Left lung (tissue), 10 donors: Measurements from ENCODE around the gene MYZAP. TPM values are rescaled to one million over a fixed set of nuclear protein-coding genes. Genes with fewer than 3 reads are reported as not detected.
A peak's percentile ranks its signal among the peaks of the same experiment; 100 is the strongest.

Experiments used
- ATAC-seq: fragments of 200-7000 bp; cut with Tn5 transposase; one replicate; pipeline ENCODE4 v1.9.1; 2020; ENCODE audit warnings: moderate library complexity
- DNase-seq, 4 donors: peaks; one replicate each; pipeline ENCODE4 v3.0.0-alpha.2; 2013 to 2020
- H3K27ac ChIP-seq, 2 donors: fragments of 200-600 bp; sonication (generic) in 1 of 2; one replicate each; pipeline versions ENCODE4 v1.5.0 to v1.8.0; 2020 to 2021
- H3K27me3 ChIP-seq, 2 donors: fragments of 200-600 bp; sonication (generic) in 1 of 2; one replicate each; pipeline versions ENCODE4 v1.5.0 to v1.8.0; 2020 to 2021
- H3K36me3 ChIP-seq, 2 donors: fragments of 200-600 bp; sonication (generic) in 1 of 2; one replicate each; pipeline versions ENCODE4 v1.5.0 to v1.8.0; 2020 to 2021
- H3K4me1 ChIP-seq, 2 donors: fragments of 200-600 bp; one replicate each; pipeline ENCODE4 v1.8.0; 2021
- H3K4me3 ChIP-seq, 2 donors: fragments of 200-600 bp; sonication (generic) in 1 of 2; one replicate each; pipeline versions ENCODE4 v1.5.0 to v1.8.0; 2020 to 2021; ENCODE audit warnings: mild to moderate bottlenecking in 1 of 2
- H3K9me3 ChIP-seq, 2 donors: fragments of 200-600 bp; sonication (generic) in 1 of 2; one replicate each; pipeline versions ENCODE4 v1.5.0 to v1.8.0; 2020 to 2021
- CTCF ChIP-seq, 2 donors: fragments of 200-600 bp; sonication (generic) in 1 of 2; IDR thresholded peaks; one replicate each; pipeline versions ENCODE4 v1.5.0 to v1.8.0; 2021; ENCODE audit warnings: antibody characterized with exemption in 2 of 2
- intact Hi-C, 2 donors: fragments of 100-400 bp; cut with DNase I; formaldehyde crosslinking; loops; one replicate each; pipeline versions ENCODE4 v1.11.2 to v1.14.2; 2022
- polyA plus RNA-seq, 6 donors: library from polyadenylated mRNA; unstranded; fragments of 120-200 nt; gene quantifications; one replicate each; pipeline ENCODE4 v1.2.1, GENCODE V29; 2013; ENCODE audit not compliant: insufficient read length in 6 of 6
- total RNA-seq, 2 donors: library from RNA; stranded (reverse); fragmentation: NEBNext Ultra II Directional; extraction: Animal tissue kit (Norgen Biotek cat#: 25700); gene quantifications; one replicate each; pipeline ENCODE4 v1.2.1, GENCODE V29; 2021
- donor health status: DM: no; HTN: yes; CAD: no.
- donor health status: DM: no; HTN: no; CAD: no.

MYZAP gene
- total and polyA plus RNA-seq, 8 donors: 17.1 to 66.1 (median 63.6) TPM

DNA sequence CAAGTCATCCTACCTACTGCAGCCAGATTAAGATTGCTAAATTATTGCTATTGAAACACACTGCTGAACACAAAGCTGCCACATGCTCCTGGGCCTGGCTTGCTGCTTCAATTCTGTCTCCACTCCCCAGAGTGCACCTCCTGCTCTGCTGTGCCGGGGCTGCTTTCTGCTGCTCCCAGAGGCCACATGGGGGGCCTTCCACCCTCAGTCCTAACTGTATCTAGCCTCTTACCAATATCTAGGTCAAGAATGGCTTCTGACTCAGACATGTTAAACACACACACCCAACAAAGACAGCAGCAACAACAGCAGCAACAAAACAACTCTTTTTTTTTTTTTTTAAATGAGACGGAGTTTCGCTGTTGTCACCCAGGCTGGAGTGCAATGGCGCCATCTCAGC is 33.0 kb downstream of the MYZAP start:
- no peaks in the 10 kb centered on the region for H3K4me1 ChIP-seq
- intact Hi-C loops: no loop called here
- H3K27ac ChIP-seq: no peak overlapping the region
- ATAC-seq: no peak
- no peak overlapping the region for H3K4me3 ChIP-seq
- no peaks in the 10 kb centered on the region for H3K9me3 ChIP-seq
- no peak for TF ChIP-seq CTCF (IDR thresholded peaks at IDR 0.05)
- H3K36me3 ChIP-seq: peaks cover 0 to 2% of the 10 kb centered on the region in 2 donors
- no peak for DNase-seq
- H3K27me3 ChIP-seq: no peaks in the 10 kb centered on the region

GRCh38 chr15:57625703-57626448 is 34.2 kb downstream of the MYZAP start:
- ATAC-seq (no peak), DNase-seq (no peak)
- H3K36me3 ChIP-seq: peaks cover 0 to 6% of the 10 kb centered on the region in 2 donors

DNA sequence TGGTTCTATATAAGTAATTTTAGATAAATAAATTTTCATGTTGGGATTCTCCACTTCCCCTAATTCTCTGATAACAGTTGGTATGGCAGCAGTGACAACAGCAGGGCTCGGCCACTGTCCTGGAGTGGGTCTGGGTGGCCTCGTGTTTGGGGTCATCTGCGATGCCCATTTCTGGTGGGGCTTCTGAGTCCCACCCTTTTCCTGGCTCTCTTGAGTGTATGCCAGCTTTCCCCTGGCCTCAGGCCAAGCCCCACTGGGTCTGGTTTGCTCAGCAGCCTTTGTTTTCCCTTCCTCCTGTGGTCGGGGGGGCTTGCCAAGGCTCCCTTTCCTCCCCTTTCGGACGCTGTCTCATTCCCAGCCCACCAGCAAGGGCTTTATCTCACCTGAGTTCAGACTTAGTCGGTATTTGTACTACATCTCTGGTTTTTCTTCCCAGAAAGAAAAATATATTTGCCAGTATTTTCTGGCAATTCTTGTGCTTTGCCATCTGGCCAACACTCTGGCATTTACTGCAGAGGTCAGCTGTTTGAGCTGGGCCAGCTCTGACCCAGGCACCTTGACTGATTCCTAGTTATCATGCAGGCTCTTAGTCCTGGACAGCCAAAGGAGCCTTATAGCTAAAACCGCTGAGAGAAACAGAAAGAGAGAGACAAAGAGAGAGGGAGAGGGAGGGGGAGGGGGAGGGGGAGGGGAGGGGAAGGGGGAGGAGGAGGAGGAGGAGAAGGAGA is 35.2 kb downstream of the MYZAP start:
- intact Hi-C loops: no loop called here
- no peak overlapping the region for H3K4me3 ChIP-seq
- ATAC-seq (no peak), DNase-seq (no peak)
- no peaks in the 10 kb centered on the region for H3K4me1 ChIP-seq
- H3K27ac ChIP-seq: peak overlapping the region in 1 of 2 donors; percentile 36
- no peak for TF ChIP-seq CTCF (IDR thresholded peaks at IDR 0.05)
- H3K27me3 ChIP-seq: no peaks in the 10 kb centered on the region
- H3K9me3 ChIP-seq: no peaks in the 10 kb centered on the region
- H3K36me3 ChIP-seq: peaks cover 0 to 6% of the 10 kb centered on the region in 2 donors

More at GRCh38 chr15:57625703-57626448, 34.2 kb downstream of the MYZAP start:
- Histone ChIP-seq H3K27me3 (no peaks in the 10 kb centered on the region), H3K27ac (peak overlapping the region in 1 of 2 donors; percentile 36), H3K4me1 (no peaks in the 10 kb centered on the region), H3K9me3 (no peaks in the 10 kb centered on the region), H3K4me3 (no peak overlapping the region)
- no peak for TF ChIP-seq CTCF (IDR thresholded peaks at IDR 0.05)
- intact Hi-C loops: no loop called here

GRCh38 chr15:57631386-57632110 is 39.8 kb downstream of the MYZAP start:
- H3K27me3 ChIP-seq: no peaks in the 10 kb centered on the region
- DNase-seq (no peak), ATAC-seq (no peak)
- peaks cover 0 to 6% of the 10 kb centered on the region in 2 donors for H3K36me3 ChIP-seq
- no peak overlapping the region for H3K4me3 ChIP-seq
- H3K27ac ChIP-seq: no peak overlapping the region
- no peak for TF ChIP-seq CTCF (IDR thresholded peaks at IDR 0.05)
- intact Hi-C loops: no loop called here
- H3K4me1 ChIP-seq: no peaks in the 10 kb centered on the region
- H3K9me3 ChIP-seq: no peaks in the 10 kb centered on the region

DNA sequence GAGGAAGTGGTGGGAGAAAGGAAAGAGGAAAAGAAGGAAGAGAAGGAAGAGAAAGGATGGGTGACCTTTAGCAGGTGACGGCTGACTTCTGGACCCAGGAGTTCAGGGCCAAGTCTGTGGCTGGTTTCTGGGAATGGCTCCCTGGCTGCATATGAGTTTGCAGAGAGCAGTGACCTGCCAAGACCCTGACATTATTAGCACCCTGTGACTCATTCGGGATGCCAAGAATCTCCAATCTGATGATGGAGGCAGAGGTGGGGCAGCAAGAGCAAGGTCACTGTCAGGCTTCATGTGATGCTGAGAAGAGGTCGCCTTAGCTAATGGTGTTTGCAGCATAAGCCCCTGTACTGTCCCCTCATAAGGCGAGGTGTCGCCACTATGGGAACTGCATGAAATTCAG is 42.6 kb downstream of the MYZAP start:
- H3K27me3 ChIP-seq: no peaks in the 10 kb centered on the region
- TF ChIP-seq CTCF (IDR thresholded peaks at IDR 0.05): no peak
- DNase-seq (no peak), ATAC-seq (no peak)
- H3K27ac ChIP-seq: no peak overlapping the region
- no peaks in the 10 kb centered on the region for H3K4me1 ChIP-seq
- intact Hi-C loops: no loop called here
- H3K36me3 ChIP-seq: peaks cover 0 to 6% of the 10 kb centered on the region in 2 donors
- no peaks in the 10 kb centered on the region for H3K9me3 ChIP-seq
- H3K4me3 ChIP-seq: no peak overlapping the region
